GM13976 (cell line): ENCODE results near the gene PIPOX.

Experiments used
- DNase-seq: peaks from one replicate; pipeline ENCODE4 v3.0.0; 2012; ENCODE audit warnings: low spot score
- CTCF ChIP-seq: IDR thresholded peaks from 2 replicates; pipeline ENCODE4 v1.5.1; 2012; ENCODE audit warnings: borderline replicate concordance, mild to moderate bottlenecking; ENCODE audit not compliant: insufficient read depth; ENCODE audit errors: extremely low read depth, missing control alignments, control extremely low read depth
- in situ Hi-C: fragments of 300-500 bp; cut with MboI; formaldehyde crosslinking; loops from one replicate; pipeline ENCODE4 v1.12.0; 2022; ENCODE audit warnings: low sequenced_read_pairs, mixed read lengths, inconsistent platforms; ENCODE audit not compliant: unreplicated experiment

The PIPOX gene

GRCh38 chr17:29045734-29046472 is 3.0 kb downstream of the PIPOX start:
- in situ Hi-C loops = no loop called here
- no peak for DNase-seq
- no peak for TF ChIP-seq CTCF

GRCh38 chr17:29046473-29046839 is 3.5 kb downstream of the PIPOX start:
- in situ Hi-C loops = no loop called here
- no peak for TF ChIP-seq CTCF
- DNase-seq = no peak

- no peak for TF ChIP-seq CTCF
- in situ Hi-C loops = no loop called here
- DNase-seq = no peak
Observed at GRCh38 chr17:29048440-29049368, 5.8 kb downstream of the PIPOX start.

- in situ Hi-C loops = no loop called here
- TF ChIP-seq CTCF = no peak
Observed at GRCh38 chr17:29049541-29050145, 6.7 kb downstream of the PIPOX start.

GRCh38 chr17:29050176-29050575 is 7.2 kb downstream of the PIPOX start:
- DNase-seq = no peak
- no peak for TF ChIP-seq CTCF
- in situ Hi-C loops = no loop called here

More at GRCh38 chr17:29049541-29050145, 6.7 kb downstream of the PIPOX start:
- no peak for DNase-seq

- in situ Hi-C loops = no loop called here
- DNase-seq = no peak
- no peak for TF ChIP-seq CTCF
Observed at GRCh38 chr17:29051194-29051593, 8.3 kb downstream of the PIPOX start.
